ENCODE data around the gene PDZD2.

DNA sequence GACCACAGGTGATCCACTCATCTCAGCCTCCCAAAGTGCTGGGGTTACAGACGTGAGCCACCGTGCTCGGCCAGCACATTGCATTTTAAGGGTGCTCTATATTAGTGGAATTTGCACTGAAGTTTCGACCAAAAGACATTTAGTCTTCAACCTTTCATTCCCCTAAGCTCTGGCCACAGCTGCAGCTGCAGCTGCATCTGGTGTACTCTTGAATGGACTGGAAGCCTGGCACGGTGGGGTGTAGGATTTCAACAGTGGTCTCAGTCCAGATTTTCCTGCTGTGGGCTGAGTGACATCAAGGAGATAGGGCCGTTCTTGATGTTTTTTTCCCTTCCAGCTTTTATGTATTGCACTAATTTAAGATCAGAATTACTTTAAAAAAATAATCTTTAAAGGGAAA, 255.2 kb downstream of the PDZD2 start:
- TF ChIP-seq, protein P1, sequence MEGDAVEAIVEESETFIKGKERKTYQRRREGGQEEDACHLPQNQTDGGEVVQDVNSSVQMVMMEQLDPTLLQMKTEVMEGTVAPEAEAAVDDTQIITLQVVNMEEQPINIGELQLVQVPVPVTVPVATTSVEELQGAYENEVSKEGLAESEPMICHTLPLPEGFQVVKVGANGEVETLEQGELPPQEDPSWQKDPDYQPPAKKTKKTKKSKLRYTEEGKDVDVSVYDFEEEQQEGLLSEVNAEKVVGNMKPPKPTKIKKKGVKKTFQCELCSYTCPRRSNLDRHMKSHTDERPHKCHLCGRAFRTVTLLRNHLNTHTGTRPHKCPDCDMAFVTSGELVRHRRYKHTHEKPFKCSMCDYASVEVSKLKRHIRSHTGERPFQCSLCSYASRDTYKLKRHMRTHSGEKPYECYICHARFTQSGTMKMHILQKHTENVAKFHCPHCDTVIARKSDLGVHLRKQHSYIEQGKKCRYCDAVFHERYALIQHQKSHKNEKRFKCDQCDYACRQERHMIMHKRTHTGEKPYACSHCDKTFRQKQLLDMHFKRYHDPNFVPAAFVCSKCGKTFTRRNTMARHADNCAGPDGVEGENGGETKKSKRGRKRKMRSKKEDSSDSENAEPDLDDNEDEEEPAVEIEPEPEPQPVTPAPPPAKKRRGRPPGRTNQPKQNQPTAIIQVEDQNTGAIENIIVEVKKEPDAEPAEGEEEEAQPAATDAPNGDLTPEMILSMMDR (conservative IDR thresholded peaks at IDR 0.05; ENCODE audit: low read length), result no peak
- no peak for TF ChIP-seq EZH2phosphoT487 (IDR thresholded peaks at IDR 0.05; ENCODE audit: borderline replicate concordance)

Measured in Loucy (cell line).